ENCODE data around the gene LBHD1. TPM values are rescaled to one million over a fixed set of nuclear protein-coding genes. Genes with fewer than 3 reads are reported as not detected.

The LBHD1 gene
- polyA plus RNA-seq (2011; rRNA removed) (2.4 and 3.2 TPM in 2 replicates), polyA minus RNA-seq (2011; rRNA and poly(A)+ RNA removed) (2.5 and 3.5 TPM in 2 replicates)

DNA sequence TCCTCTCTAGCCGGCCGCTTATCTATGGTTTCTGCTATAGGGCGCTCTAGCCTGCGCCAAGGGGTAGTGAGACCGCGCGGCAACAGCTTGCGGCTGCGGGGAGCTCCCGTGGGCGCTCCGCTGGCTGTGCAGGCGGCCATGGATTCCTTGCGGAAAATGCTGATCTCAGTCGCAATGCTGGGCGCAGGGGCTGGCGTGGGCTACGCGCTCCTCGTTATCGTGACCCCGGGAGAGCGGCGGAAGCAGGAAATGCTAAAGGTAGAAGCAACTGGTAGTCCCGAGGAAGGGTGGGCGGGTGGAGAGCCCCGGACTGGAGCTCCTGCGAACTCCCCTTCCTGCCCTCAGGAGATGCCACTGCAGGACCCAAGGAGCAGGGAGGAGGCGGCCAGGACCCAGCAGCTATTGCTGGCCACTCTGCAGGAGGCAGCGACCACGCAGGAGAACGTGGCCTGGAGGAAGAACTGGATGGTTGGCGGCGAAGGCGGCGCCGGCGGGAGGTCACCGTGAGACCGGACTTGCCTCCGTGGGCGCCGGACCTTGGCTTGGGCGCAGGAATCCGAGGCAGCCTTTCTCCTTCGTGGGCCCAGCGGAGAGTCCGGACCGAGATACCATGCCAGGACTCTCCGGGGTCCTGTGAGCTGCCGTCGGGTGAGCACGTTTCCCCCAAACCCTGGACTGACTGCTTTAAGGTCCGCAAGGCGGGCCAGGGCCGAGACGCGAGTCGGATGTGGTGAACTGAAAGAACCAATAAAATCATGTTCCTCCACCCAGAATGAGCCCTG is at the start of gene LBHD1, which contains the start of gene UQCC3:
Gene LBHD1 (minus strand): TSS at position 660 of the 782 bp plus-strand sequence. CDS start 2,236 bp downstream, outside the sequence.
Gene UQCC3 (plus strand): TSS at position 66 of the 782 bp plus-strand sequence. CDS start 73 bp downstream, at position 139.
- CTCF ChIA-PET = interaction anchor here (1.1 to 2.1 kb wide), 2 partner anchors 9 to 18 kb away, joined by 4 to 13 read pairs; partner anchors contain the start of gene LRRN4CL
- H3K27me3 ChIP-seq (ENCODE audit: control insufficient read depth, insufficient read depth, low read length) = no peaks in the 10 kb centered on the region
- H3K4me3 ChIP-seq (ENCODE audit: low read depth, low read length) = peak within 1 kb of the TSS; percentile 84
- TF ChIP-seq, protein P1, sequence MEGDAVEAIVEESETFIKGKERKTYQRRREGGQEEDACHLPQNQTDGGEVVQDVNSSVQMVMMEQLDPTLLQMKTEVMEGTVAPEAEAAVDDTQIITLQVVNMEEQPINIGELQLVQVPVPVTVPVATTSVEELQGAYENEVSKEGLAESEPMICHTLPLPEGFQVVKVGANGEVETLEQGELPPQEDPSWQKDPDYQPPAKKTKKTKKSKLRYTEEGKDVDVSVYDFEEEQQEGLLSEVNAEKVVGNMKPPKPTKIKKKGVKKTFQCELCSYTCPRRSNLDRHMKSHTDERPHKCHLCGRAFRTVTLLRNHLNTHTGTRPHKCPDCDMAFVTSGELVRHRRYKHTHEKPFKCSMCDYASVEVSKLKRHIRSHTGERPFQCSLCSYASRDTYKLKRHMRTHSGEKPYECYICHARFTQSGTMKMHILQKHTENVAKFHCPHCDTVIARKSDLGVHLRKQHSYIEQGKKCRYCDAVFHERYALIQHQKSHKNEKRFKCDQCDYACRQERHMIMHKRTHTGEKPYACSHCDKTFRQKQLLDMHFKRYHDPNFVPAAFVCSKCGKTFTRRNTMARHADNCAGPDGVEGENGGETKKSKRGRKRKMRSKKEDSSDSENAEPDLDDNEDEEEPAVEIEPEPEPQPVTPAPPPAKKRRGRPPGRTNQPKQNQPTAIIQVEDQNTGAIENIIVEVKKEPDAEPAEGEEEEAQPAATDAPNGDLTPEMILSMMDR (IDR thresholded peaks at IDR 0.05; ENCODE audit: low read depth, low read length) = no peak
- no peaks in the 10 kb centered on the region; the same call in 1 of the 2 replicates for H3K9me3 ChIP-seq (ENCODE audit: control insufficient read depth, insufficient read depth, low read length)
- POLR2A ChIA-PET = interaction anchor here (0.6 to 5.6 kb wide), 19 partner anchors 7 to 790 kb away, joined by 3 to 50 read pairs (median 6); partner anchors contain the start of genes B3GAT3, C11orf98, CSKMT and EEF1G
- peak; percentile 65 for DNase-seq (ENCODE audit: low read depth, low spot score)
- H3K27ac ChIP-seq (ENCODE audit: low read depth, low read length) = peak within 1 kb of the TSS; percentile 81

DNA sequence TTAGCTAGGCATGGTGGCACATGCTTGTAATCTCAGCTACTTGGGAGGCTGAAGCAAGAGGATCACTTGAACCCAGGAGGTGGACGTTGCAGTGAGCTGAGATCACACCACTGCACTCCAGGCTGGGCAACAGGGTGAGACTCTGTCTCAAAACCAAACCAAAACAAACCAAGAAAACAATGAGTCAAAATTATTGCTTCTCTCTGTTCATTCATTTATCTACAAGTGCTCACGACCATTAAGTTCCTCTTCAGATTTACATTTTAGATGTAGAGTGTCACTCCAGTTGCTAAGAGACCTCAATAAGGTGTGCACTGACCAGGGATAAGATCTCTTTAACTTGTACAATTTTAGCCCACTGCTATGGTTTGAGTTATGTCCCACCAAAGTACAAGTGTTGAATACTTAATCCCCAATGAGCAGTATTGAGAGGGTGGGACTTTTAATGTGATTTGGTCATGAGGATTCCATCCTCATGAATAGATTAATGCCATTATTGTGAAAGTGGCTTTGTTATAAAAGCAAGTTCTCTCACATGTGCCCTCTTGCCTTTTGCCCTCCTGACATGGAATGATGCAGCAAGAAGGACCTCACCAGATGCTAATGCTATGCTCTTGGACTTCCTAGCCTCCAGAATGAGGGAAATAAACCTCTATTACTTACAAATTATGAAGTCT is 47.4 kb upstream of the LBHD1 start:
- Histone ChIP-seq H3K4me3 (ENCODE audit: low read depth, low read length) (no peak overlapping the region), H3K27ac (ENCODE audit: low read depth, low read length) (no peak overlapping the region), H3K9me3 (ENCODE audit: control insufficient read depth, insufficient read depth, low read length) (no peaks in the 10 kb centered on the region; the same call in 1 of the 2 replicates), H3K27me3 (ENCODE audit: control insufficient read depth, insufficient read depth, low read length) (no peaks in the 10 kb centered on the region)
- ChIA-PET CTCF (interaction anchor here (0.6 to 1.1 kb wide), 2 partner anchors 38 to 96 kb away, joined by 3 to 5 read pairs; no protein-coding TSS in a partner anchor), POLR2A (interaction anchor here (0.7 kb wide), 1 partner anchor 904 kb away, joined by 4 read pairs; no protein-coding TSS in a partner anchor)
- TF ChIP-seq, protein P1 (IDR thresholded peaks at IDR 0.05; ENCODE audit: low read depth, low read length) = no peak
- DNase-seq (ENCODE audit: low read depth, low spot score) = no peak

DNA sequence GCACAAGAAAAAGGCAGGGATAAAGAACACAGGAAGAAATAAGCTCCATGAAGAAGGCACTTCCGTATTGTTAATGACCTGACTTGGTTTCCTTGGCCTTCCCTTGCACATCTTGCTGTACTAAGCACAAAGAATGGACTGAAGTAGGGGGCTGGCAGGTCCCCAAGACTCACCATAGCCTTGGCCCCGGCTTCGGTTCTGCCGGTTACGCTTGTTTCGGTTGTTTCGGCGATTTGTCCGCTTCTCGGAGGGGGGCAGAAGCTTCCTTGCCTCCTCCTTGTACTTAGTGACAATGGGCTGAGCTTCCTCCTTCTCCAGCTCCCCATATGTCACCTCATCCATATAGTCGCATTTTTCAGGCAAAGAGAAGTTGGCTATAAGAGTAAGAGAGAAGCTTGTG is 44.7 kb upstream of the LBHD1 start:
- no peak for DNase-seq (ENCODE audit: low read depth, low spot score)
- TF ChIP-seq, protein P1 (IDR thresholded peaks at IDR 0.05; ENCODE audit: low read depth, low read length) = no peak
- no peaks in the 10 kb centered on the region for H3K27me3 ChIP-seq (ENCODE audit: control insufficient read depth, insufficient read depth, low read length)
- H3K27ac ChIP-seq (ENCODE audit: low read depth, low read length) = no peak overlapping the region
- POLR2A ChIA-PET = no interaction called here
- CTCF ChIA-PET = interaction anchor here (1.9 to 2.1 kb wide), 2 partner anchors 36 to 70 kb away, joined by 5 to 6 read pairs; no protein-coding TSS in a partner anchor
- no peak overlapping the region for H3K4me3 ChIP-seq (ENCODE audit: low read depth, low read length)
- H3K9me3 ChIP-seq (ENCODE audit: control insufficient read depth, insufficient read depth, low read length) = no peaks in the 10 kb centered on the region; the same call in 1 of the 2 replicates

DNA sequence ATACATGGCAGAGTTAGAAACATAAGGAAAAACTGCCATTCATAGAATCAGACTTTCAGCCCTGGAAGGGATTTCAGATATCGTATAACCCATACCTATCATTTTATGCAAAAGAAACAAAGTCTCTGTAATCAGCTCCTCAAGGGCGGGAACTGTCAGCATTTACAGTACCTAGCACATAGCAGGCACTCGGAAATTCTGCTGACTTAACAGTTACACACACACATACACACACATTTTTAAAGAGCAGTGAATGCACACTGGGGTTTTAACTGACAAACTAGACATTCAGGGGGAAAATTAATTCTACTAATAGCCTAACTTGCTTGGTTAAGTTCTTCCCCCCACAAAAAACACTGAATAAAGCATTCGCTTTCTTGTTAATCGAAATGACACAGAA is 44.1 kb upstream of the LBHD1 start:
- no peaks in the 10 kb centered on the region for H3K27me3 ChIP-seq (ENCODE audit: control insufficient read depth, insufficient read depth, low read length)
- TF ChIP-seq, protein P1 (IDR thresholded peaks at IDR 0.05; ENCODE audit: low read depth, low read length) = no peak
- H3K4me3 ChIP-seq (ENCODE audit: low read depth, low read length) = no peak overlapping the region
- DNase-seq (ENCODE audit: low read depth, low spot score) = no peak
- peak overlapping the region; percentile 11 for H3K27ac ChIP-seq (ENCODE audit: low read depth, low read length)
- CTCF ChIA-PET = interaction anchor here (1.9 to 2.1 kb wide), 2 partner anchors 35 to 70 kb away, joined by 5 to 6 read pairs; no protein-coding TSS in a partner anchor
- no peaks in the 10 kb centered on the region; the same call in 1 of the 2 replicates for H3K9me3 ChIP-seq (ENCODE audit: control insufficient read depth, insufficient read depth, low read length)
- POLR2A ChIA-PET = no interaction called here
